CMK (cell line): ENCODE results near the gene FOXE3.

Source experiments
- DNase-seq: peaks from one replicate; pipeline ENCODE4 v3.0.0-alpha.2; 2010; ENCODE audit warnings: low read depth

The FOXE3 gene

DNA sequence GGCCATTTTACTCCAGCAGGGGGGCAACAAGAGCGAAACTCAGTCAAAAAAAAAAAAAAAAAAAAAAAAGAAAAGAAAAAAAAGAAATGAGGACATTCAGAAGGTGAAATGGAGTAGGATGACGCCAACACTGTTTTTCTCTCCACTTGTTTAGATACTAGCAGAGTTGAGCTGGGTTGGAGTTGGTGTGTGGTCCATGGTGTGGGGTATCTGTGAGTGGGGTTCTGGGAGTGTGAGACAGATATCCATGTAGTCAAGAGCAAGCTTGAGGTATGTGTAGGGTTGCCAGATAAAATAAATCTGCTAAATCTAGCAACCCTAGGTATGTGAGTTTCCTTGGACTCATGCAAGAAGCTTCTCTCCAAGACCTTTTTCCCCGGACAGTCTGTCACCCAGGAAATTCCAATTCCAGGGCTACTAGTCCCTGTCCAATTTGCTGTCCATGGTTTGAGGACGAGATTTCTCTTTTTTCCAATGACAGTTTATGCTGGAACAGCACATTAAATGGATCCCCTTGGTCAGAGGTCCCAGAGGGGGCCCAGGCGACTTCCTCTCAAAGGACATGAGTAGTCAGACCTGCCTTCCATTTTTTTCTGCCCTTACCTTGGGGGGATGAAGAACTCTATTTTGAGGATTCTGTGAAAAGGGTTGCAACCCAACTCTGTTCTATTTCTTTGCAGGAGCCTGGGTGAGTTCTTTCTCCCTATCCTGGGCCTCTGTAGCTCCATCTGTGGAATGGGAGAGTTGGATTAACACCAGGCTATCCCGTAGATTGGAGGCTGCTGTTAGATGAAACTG lies 19.6 kb downstream of the FOXE3 start:
- no peak for DNase-seq

DNA sequence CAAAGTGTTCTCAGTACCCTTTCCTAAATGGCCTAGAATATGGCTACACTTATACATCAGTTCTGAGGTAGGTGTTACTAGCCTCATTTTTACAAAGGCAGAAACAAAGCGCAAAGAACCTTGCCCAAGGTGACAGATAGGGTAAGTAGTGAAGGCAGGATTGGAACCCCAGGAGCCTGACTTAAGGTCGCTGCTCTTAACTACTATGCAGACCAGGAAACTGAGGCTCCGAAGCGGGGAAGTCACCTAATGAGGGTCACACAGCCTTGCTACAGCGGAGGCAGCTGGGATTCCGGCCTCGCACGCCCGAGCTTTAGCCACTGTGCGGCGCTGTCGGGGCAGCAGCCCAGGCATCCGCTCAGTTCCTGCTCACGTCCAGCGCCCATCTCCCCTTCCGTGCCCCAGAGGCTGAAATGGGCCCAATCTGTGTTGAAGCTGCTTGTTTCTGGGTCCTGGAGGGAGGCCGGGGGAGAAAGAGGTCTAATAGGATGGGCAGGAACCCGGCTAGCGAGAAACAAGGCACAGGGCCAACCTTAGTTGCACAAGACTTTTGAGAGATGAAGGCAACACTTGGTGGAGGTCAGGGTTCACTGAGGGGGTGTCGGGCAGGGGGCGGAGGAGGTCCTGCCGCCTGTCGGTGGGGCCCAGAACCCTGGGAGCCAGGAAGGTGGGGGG lies 20.4 kb downstream of the FOXE3 start:
- DNase-seq = no peak

DNA sequence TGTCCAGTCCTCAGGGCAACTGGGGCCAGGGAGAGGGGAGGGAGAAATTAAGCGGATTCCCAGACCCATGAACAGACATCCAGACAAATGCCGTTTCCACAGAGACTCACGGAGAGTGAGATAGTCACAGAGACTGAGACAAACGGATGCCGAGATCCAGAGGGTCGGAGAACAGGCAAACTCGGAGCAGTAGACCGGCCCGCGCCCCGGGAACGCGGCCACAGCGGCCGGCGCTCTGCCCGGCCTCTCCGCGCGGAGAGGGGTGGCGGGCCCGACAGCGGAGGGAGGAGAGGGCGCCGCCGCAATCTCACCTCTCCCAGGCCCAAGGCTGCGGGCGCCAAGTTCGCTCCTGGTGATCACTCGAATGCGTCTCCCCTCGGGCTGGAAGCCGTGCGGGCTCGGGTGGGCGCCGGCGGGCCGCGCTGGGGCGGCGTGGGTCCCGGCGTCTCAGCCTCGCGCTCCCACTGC lies 20.9 kb downstream of the FOXE3 start:
- no peak for DNase-seq

DNA sequence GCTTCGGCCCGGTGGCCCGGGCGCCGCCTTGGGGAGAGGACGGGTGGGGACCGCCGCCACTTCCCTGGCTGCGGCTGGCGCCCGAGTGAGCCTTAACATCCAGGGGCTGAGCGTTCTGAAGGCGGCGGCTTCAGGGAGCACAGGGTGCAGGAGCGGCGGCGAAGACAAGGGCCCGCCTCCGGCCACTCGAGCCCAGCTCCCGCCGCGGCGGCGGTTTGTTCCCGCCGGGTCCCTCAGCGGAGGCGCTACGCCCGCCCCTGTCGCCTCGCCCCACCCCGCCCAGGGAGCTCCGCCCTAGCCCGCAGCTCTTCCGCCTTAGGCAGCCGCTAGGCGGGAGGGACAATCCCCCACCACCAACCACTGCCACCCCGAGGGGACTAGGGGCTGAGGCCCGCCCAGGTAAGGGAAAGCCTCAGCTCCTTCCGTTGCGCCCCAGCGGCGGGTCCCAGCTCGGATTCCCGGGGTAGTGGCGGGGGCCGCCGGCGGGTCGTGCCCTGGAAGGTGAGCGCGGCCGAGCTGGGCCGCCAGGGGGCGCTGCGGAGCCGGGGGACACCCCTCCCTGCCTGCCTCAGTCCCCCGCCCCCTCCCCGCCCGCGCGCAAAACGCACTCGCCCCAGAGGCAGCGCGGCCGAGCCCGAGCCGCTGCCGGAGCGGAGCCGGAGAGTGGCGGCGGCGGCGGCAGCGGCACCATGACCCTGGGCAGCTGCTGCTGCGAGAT lies 21.5 kb downstream of the FOXE3 start, which contains the start of gene FOXD2:
Gene FOXD2, plus strand, starts transcription at position 598 of the 718 bp plus-strand sequence. Its CDS starts 92 bp downstream, at position 690.
- DNase-seq = peak; percentile 86

DNA sequence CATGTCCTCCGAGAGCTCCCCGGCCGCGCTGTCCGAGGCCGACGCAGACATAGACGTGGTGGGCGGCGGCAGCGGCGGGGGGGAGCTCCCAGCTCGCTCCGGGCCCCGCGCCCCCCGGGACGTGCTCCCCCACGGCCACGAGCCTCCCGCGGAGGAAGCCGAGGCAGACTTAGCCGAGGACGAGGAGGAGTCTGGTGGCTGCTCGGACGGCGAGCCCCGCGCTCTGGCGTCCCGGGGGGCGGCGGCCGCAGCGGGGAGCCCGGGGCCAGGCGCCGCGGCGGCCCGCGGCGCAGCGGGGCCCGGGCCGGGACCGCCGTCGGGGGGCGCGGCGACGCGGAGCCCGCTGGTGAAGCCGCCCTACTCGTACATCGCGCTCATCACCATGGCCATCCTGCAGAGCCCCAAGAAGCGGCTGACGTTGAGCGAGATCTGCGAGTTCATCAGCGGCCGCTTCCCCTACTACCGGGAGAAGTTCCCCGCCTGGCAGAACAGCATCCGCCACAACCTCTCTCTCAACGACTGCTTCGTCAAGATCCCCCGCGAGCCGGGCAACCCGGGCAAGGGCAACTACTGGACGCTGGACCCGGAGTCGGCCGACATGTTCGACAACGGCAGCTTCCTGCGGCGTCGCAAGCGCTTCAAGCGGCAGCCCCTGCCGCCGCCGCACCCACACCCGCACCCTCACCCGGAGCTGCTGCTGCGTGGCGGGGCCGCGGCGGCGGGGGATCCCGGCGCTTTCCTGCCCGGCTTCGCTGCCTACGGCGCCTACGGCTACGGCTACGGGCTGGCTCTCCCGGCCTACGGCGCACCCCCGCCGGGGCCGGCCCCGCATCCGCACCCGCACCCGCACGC lies 22.3 kb downstream of the FOXE3 start:
- DNase-seq = no peak

DNA sequence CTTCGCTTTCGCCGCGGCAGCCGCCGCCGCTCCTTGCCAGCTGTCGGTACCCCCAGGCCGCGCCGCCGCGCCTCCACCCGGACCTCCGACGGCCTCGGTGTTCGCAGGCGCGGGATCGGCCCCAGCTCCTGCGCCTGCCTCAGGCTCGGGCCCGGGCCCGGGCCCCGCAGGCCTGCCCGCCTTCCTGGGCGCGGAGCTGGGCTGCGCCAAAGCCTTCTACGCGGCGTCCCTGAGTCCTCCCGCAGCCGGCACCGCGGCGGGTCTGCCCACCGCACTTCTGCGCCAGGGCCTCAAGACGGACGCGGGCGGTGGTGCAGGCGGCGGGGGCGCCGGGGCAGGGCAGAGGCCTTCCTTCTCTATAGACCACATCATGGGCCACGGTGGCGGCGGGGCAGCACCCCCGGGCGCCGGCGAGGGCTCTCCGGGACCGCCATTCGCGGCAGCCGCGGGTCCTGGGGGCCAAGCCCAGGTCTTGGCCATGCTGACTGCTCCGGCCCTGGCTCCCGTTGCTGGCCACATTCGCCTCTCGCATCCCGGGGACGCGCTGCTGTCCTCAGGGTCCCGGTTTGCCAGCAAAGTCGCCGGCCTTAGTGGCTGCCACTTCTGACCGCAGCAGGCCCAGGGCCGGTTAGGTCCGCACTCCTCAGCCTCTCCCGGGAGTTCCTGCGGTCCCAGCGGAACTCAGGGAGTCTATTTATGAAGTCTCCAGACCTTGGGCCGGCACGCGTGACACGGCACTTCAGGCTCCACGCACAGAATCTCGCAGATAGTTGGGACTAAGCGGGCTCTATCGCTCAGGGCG lies 23.1 kb downstream of the FOXE3 start:
- DNase-seq = no peak

DNA sequence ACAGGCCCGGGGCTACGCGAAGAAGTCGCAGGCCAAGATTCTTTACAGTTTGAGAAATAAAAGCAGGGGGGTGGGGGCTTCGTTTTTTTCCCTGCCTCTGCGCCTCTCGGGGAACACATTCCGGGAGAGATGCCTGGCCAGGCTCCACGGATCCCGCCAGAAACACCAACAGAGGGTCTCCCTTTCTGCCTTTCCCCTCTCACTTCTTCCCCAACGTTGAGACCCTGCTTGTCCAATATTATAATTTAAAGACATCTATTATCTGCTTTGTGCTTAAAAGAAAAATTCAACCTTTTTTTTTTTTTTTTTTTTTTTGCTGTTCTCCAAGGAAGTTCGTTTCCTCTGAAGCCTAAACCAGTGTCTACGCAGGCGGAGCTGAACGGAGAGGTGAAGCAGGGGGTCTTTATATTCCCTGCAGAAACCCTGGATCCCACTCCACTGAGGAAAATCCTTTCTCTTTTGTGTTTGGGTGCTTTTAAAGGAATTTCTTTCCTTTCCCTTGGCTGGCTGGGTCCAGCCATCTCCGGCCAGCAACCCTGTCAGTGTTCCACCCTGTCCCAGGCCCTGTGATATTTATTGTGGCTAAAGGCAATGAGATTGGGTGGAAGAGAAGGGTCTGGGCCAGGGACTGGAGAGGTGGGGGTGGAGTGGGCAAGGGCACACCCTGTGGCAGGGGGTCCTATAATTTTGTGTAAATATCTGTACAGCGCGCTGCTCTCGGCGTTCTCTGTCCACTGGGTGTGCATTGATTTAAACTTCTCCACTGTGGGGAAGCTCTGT lies 23.9 kb downstream of the FOXE3 start:
- DNase-seq = no peak

DNA sequence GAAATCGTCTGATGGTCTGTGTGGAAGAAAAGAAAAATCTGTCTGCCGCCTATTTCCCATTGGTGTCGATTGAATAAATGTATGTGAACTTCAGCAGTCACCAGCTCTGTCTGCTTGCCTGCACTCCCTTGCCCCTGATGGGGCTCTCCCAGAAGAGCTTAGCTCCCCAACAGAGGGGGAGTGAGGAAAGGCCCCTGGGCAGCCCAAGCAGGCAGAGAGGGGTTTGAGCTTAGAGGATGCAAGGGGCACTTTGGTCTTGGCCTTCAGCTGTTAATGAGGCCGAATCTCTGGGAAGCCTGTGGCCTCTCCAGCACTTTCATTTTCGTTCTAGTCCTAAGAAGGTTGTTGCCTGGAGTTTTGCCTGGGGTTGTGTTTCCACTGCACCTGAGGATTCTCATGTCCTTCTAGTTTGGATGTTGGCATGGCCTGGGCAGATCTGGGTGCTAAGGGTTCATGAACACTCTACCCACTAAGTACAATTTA lies 24.6 kb downstream of the FOXE3 start:
- no peak for DNase-seq

DNA sequence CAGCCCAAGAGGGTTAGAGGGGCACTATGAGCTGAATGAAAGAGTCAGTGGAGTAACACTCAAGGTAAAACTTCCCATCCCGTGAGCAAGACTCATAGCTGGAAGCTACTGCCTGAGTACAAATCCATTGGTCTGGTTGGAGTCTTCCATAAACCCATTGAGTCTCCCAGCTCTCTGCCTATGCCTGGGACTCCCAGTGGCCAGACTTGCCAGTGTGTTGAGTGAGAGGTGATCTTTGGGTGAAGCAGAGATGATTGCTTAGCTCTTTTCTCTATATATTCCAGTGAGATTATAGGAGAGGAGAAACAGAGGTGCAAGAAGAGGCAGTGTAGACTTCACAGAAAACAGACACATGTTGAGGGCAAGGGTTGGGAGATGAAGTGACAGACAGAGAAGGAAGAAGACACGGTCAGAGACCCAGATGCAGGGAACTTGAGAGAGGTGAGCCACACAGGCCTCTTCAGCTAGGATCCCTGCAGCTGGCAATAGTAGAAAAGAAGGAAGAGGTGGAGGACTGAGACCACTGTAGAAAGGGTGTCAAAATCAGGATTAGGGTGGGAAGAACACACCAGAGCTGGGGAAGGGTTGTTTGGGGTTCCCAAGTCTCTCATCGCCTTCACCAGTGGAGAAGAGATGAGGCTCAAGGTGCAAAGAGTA lies 25.5 kb downstream of the FOXE3 start:
- no peak for DNase-seq

DNA sequence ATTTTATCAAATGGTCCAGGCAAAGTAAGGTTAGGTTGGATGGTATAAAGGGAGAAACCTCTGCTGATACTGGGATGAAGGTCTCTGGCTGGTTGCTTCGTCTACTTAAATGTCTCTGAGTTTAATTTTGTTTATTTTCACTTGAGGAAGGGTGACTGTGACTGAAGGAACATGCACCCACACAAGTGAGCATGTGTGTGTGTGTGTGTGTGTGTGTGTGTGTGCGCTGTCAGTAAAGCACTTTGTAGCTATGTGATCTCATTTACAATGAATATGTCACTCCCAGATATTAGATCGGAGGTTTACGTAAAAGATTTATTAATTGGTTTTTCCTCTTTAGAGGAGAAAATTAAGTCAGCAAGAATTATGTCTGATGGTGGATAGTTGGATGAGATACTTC lies 26.1 kb downstream of the FOXE3 start:
- DNase-seq = no peak

DNA sequence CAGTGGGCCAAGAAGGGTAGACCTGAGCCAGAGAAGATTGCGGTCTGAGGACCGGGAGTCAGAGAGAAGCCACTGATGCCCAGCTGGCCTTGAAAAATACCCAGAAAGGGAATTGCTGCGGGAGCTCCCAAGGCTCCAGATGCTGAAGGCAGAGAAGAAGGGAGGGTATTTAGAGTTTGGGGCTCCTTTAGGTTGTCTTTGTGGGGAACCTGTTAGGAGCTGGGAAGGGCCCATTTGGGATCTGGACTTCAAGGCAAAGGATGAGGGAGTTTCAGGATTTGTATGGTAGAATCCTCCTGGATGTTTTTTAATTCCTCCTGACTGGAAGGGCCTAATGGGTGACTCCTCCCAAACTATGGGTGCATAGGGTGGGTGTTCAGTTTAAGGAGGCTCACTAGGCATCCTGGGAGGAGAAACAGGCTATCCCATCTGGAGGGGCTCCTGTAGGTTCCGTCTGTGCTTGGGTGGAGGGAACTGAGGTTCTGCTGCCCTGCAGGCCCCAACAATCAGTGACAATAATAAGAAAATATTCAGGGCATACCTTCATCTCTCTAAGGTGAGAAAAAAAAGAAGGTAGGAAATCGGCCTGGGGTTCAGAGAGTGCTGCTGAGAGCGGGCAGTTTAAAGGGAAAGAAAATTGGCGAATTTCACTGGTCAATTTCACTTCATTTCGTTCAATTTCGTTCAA lies 26.9 kb downstream of the FOXE3 start:
- DNase-seq = no peak

DNA sequence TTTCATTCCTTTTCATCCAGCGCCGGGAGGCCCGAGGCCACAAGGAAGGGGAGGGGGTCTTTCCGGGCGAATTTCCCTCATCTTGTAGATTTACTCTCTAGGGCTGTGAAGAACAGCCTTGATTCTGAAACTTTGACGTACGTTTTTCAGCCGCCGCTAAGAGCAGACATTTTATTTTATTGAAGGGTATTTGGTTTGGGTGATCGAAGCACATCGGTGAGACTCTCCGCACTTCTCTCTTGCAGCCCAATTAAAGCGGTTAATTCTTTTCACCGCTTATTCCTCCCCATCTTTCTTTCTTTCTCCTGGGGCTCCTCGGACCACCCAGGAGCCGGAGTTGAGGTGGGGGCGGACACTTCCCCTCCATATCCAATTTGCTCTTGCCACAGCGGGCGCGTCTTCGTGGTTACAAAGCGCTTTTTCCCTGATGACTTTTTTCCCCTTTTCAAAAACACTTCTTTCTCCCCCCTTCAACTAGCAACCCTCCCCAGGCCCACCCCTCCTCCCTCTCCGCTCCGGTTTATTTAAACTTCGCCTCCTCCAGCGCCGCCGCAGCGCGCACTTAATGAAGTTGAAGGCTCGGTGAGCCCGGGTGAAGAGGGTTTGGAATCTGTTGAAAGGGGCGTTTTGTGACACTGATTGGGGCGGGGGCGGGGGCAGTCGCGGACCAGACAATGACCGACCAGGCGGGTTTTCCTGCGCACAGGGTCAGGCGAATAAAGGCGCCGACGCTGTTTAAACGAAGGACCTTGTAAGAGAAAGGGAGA lies 27.6 kb downstream of the FOXE3 start:
- DNase-seq = no peak

DNA sequence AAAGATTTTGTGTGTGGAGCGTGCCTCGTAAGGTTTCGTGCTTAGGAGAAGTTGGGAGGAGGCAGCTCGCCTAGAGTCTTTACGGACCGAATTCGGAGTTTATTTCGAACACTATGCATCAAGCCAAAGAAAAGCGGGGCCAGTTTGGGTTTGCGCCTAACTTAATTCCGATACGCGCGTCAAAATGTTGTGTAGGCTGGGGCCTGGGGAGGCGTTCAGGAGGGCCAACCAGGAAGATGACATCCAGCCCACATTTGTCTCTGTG lies 28.1 kb downstream of the FOXE3 start:
- DNase-seq = no peak

DNA sequence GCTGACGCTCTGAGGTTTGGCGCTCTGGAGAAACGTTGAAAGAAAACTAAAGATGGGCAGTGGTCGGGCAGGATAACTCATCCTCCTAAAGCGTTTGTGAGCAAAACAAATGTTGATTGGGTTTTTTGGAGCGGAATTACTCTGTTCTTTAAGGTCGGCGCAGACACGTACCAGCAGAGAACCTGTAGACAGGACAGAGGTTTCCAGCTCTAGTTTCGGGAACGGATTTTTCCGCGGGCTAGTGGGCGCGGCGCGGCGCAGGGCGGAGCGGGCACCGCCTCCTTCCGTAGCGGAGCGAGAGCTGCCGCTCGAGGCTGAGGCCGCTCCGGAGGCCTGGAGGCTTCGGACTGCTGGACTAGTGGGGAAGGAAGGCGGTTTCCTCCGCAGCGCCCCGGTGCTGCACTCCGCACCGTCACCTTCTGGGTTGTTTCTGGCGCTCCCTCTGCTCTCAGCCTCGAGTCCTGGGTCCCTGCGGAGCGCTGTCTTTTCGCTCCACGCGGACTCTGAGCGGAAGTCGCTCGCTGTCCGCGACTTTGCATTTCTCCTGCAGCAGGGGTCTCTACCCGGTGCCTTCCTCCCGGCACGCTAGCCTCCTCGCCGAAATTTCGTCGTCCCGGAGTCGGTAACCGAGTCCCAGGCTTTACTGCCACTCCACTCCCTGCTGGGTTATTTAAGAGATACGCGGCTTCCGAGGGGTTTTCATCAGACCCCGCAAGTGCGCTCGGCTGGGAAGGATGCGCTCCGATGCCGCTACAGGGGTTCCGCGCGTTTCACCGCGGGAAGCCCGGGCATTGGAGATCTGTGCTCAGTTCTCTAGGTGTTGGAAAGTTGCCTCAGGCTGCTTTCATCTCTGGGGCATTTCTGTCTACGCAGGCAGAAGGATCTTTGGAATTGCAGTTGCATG lies 28.7 kb downstream of the FOXE3 start:
- DNase-seq = no peak

DNA sequence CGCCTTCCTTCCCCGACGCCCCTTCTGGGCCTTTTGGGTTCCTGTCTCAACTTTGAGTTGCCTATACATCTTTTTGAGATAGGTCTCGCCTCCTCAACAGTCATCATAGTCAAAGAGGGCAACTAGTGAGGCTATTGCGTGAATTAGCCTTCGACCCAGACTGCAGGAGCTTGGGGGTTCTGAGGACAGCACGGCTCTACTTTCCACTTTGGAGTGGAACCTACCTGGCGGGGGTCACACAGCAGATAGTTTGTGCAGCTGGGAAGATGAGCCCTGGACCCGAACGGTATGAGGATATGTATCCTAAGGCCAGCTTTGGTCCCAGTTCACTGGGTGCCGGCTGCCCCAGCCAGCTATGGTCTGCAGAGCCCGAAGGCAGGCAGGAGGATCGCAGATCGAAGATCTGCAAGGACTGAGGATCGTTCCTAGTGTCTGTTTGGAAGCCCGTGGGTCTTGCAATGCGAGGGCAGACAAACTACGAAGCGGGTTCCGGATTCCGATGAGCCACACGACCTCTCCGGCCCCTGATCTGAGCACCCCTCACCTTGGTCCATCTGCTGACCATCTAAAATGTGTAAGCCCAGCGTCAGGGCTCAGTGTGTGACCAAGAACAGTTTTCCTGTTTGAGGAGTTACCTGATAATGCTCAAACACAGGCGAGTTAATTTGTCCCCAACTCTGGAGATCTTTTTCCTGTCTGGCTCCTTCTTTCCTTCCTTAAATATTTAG lies 29.9 kb downstream of the FOXE3 start:
- DNase-seq = no peak

DNA sequence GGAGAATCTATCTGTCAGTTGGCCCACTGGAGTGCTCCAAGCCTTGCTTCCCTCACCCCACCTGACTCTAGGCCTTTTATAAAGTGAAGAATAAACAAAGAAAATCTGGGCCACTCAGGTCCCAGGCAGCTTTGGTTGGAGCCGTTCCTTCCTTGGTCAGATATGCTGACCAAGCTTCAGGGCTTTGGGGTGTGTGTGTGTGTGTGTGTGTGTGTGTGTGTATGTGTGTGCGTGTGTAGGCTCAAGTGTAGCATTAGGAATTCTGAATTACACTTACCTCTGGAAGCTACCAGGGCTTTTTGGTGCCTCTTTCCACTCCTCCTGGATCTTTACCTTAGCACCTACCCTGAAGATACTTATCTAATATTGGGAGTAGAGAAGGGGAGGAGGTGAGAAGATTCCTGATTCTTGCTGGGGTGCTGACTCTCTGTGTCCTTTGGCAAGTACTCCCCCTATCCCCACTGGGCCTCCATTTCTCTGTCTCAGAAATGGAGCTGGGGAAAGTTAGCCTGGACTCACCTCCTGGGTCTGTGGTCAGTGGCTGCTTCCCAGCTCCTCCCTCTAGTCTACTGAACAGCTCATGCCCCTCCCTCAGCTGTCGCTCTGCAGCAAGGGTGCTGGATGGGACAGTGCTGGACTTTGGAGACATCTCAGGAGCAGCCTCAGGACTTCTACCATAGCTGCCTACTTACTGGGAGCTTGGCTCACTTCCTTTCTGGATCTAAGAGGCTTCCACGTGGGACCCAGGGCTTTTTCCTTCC lies 32.6 kb downstream of the FOXE3 start:
- DNase-seq = no peak
